GM12872 (cell line): ENCODE results near the gene EPB41L4B.

Experiments used
- CTCF ChIP-seq: IDR thresholded peaks from 3 replicates; pipeline ENCODE4 v1.5.1; 2011; ENCODE audit warnings: low read depth, mild to moderate bottlenecking, low read length, moderate library complexity; ENCODE audit not compliant: insufficient read depth

The EPB41L4B gene

DNA sequence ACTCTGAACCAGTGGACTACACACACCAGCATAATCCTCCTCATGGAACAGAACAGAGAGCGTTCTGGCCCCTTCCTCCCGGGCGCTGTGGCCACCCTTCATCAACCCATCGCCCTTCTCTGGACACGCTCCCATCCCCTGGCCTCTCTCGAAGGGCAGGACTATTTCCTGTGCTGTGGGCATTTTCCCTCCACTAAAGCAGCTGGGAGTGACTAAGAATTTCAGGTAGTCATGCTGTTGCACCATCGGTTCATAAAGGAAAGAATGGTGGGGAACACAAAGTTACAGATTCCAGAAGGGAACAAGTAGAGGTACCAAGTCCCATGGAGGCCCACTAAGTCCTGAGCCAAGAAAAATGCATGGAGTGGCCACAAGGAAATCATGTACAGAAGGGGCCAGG, 68.6 kb downstream of the EPB41L4B start:
- no peak for TF ChIP-seq CTCF

DNA sequence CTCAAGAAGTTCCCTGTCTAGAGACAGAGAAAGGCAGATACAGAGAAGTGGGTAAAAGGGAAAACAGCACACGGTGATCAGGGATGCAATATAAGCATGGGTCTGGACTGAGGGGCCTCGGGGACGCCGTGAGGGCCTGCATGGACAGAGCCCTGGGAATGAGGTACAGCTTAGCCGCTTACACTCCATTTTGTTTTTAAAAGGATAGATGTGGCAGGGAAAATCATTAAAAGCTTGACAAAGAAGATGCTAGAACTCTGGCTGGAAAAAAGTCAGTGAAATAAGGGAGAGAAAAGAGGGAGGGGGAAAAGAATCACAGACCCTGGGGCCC, 69.1 kb downstream of the EPB41L4B start:
- no peak for TF ChIP-seq CTCF

GRCh38 chr9:109251080-109251775, 69.6 kb downstream of the EPB41L4B start:
- no peak for TF ChIP-seq CTCF

DNA sequence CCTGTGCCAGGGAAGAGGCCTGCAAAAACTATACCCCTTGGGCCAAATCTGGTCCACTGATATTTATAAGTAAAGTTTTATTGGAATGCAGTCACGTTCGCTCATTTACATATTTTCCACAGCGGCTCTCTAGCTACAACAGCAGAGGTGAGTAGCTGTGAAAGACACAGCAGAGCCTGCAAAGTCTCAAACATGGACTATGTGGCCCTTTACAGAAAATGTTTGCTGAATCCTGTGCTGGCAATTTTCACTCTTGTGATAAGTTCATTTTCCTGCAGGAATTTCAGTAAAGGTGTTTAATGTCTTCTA, 70.1 kb downstream of the EPB41L4B start:
- no peak for TF ChIP-seq CTCF

GRCh38 chr9:109250311-109250741, 70.5 kb downstream of the EPB41L4B start:
- no peak for TF ChIP-seq CTCF

DNA sequence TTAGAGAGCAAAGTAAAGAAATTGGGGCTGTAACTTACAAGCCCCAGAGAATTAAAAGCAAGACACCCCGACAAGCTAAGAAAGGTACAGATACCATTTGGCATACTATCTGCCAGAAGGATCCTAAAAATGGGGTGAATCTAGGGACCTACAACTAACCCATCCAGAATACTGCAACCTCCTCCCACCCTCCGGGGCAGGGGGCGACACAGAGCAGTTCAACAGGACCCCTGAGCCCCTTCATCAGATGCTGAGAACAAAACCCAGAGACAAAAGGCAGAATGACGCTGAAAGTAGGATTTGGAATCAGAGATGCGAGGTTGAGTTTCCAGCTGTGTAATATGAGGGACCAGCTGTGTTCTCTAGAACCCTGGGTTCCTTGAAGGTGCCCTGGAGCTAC, 71.2 kb downstream of the EPB41L4B start:
- TF ChIP-seq CTCF, result no peak

- TF ChIP-seq CTCF, result no peak
Observed at GRCh38 chr9:109248133-109248581, 72.7 kb downstream of the EPB41L4B start.
